Measurements from ENCODE around the gene LRP1B.

GRCh38 chr2:140183056-140183765 is 1947.6 kb downstream of the LRP1B start:
- TF ChIP-seq CTCF (IDR thresholded peaks at IDR 0.05) (no peak), EZH2 (IDR thresholded peaks at IDR 0.05; ENCODE audit: borderline replicate concordance, insufficient read depth, low read depth, low read length, poor library complexity, severe bottlenecking) (no peak)
